GM21423 (cell line): Measurements from ENCODE around the gene CAVIN1.
"Not testable (repeated sequence)": the region's sequence is repeated elsewhere in the genome, so short reads cannot be mapped to it uniquely, and the experiment has no call there.

Experiments used
- ATAC-seq: cut with Tn5 transposase; IDR thresholded peaks from one replicate; pipeline ENCODE4 v1.9.1; 2021; ENCODE audit warnings: mild to moderate bottlenecking, moderate library complexity; ENCODE audit not compliant: unreplicated experiment

The CAVIN1 gene

DNA sequence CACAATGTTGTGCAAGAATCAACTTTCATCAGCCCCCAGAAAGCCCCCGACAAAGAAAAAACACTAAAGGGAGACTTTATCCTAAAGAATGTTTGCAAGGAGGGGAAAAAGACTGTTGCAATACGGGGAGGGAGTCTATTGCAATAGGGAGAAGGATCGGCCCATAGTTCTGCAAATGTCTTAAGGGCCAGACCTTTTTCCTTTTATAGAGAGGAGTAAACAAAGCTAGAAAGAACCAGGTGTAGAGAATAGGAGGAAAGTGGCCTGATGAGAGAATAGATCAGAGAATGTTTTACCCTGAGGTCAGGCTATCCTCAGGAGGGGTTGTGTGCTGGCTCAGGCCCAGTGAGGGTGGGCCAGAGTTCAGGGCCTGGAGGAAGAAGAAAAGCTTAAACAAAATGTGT is 8.7 kb upstream of the CAVIN1 start:
- ATAC-seq = no peak

DNA sequence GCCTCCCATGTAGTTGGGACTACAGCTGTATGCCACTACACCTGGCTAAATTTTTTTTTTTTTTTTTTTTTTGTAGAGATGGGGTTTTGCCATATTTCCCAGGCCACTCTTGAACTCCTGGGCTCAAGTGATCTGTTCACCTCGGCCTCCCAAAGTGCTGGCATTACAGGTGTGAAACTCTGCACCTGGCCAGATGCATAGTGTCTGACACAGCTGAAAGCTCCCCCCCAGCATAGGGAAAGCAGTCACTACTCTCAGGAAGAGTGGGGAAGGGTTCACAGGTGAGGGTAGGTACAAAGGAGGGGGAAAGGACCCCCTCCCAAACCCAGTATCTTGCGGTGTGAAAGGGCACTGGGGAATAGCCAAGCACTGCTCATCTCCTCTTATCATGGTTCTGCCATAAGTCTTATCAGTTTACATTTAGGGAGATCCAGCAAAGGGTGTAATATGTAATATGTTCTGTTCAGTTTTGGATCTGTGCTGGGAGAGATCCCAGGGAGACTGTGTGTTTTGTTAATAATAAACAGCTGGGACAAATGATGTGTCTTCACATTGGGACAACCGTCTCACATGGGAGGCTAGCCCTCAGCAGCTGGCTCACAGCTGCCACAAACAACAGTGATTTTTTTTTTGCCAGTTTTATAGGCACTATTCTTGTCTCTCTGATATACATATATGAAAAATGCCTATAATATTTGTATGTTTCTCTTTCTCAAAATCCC is 6.8 kb upstream of the CAVIN1 start:
- ATAC-seq = no peak

DNA sequence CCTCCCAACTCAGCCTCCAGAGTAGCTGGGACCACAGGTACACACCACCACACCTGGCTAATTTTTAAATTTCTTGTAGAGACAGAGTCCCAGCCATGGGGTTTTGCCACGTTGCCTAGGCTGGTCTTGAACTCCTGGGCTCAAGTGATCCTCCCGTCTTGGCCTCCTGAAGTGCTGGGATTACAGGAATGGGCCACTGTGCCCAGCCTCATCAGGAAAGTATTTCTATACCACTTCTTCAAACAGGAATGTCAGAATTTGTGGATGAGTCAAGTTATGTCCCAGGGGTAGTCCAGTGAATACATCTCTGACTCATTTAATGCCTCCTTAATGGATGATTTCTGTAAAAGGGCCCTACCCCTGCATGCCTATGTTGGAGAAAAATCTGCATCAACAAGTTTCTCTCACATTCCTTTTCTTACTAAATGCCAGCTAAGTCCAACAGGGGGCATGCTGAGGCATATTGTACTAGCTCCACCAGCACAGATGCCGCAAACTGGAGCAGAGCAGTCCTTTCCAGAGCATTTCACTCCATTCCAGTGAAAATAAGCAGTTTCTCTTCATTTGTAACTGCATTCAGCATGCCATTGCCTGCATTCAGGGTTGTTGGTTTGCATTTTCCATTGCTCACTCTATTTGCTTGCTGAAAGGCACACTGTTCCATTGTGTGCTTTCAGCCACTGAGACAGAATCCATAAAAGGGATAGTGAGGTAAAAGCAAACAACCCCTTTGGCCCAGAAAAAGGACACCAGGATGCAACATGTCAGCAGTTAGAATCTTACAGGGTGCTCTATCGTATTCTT is 5.3 kb upstream of the CAVIN1 start:
- ATAC-seq = no peak

- ATAC-seq = no peak
Observed at GRCh38 chr17:42424991-42425610, 2.0 kb upstream of the CAVIN1 start.

GRCh38 chr17:42423766-42424165 is 710 bp upstream of the CAVIN1 start:
- ATAC-seq = no peak

DNA sequence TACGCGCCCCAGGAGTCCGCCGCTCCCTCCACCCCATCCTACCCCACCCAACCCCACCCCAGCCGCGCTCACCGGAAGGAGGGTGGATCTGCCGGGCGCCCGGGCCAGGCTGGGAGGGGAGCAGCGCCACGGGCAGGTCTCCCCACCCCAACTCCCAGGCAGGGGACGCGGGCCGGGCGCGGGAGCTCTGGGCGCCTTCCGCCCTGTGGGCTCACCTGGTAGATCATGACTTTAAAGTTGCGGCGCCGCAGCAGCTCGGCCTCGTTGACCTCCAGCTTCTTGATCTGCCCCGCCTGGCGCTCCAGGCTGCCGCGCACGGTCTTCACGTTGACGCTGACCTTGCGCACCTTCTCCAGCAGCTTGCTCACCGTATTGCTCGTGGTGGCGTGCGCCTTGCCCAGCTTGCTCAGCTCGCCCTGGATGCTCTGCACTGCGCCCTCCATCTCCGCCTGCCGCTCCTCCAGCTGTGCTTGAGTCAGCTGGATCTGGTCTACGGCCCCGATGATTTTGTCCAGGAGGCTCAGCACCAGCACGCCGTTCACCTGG is 571 bp downstream of the CAVIN1 start:
- ATAC-seq = no peak

DNA sequence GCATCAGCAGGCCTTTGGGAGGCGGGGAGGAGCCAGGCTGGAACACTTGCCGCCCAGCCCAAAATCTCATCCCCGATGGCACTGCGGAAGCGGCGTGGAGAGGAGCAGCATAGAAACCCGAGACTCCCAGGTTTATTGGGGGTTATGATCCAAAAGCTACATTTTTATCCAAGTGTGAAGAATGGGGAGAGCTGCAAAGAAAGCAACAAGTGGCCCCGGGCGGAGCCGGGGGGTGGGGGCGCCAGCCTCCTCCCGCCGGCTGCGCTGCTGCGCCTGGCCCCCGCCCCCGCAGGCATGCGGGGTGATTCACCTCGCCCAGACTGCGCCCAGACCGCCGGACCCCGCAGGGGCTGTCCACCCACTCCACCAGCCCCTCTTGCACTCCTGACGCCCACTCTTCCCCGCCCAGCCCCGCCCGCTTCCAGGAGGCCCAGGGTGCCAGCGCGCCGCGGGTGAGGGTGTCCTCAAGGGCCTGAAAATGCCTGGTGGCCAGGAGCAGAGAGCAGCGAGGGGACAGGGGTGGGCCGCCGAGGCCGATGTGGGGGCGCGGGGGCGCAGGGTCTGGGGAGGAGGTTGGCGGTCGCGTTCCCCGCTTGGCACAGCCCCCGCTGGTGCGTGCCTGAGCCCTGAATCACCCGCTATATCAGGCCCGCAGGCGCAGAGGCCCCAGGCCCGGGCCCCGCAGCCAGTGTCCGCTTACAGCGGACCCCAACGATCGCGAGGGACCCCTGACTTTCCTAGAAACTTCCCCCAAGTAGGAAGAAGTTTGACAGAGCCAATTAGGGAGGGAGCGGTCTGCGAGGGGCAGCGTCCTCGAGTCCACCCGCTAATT is 1.3 kb downstream of the CAVIN1 start:
- ATAC-seq = no peak

GRCh38 chr17:42421136-42421506 is 1.9 kb downstream of the CAVIN1 start:
- no peak for ATAC-seq

- ATAC-seq = not testable (repeated sequence)
Observed at GRCh38 chr17:42417981-42418380, 5.1 kb downstream of the CAVIN1 start.

DNA sequence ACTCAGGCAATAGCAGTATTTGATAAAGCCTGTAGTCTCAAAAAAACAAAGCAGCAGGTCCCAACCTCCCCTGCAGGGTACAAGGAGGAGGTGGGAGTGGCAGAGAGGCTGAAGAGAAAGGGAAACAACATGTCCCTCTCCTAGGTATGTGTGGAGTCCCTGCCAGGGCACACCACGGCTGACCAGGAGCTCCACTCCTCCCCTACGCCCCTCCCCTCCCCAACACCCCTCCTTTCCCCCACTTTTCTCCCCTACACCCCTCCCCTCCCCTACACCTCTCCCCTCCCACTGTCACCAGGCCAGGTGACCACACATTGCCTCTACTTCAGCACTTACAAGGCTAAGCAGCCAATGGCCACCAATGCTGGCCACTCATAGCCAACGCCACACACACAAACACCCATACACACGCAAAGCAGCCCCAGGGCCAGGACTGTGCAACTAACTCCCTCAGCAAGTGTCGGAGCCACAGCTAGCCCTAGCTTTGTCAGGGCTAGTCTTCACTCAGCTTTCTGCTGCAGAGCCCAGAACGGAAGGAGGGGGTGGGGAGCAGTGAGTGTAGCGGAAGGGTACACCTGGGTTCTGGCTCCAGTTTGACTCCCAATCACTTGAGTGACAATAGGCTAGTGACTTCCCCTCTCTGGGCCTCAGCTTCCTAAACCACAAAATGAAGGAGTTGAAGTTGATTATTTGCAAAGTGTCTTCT is 8.2 kb downstream of the CAVIN1 start:
- ATAC-seq = no peak

DNA sequence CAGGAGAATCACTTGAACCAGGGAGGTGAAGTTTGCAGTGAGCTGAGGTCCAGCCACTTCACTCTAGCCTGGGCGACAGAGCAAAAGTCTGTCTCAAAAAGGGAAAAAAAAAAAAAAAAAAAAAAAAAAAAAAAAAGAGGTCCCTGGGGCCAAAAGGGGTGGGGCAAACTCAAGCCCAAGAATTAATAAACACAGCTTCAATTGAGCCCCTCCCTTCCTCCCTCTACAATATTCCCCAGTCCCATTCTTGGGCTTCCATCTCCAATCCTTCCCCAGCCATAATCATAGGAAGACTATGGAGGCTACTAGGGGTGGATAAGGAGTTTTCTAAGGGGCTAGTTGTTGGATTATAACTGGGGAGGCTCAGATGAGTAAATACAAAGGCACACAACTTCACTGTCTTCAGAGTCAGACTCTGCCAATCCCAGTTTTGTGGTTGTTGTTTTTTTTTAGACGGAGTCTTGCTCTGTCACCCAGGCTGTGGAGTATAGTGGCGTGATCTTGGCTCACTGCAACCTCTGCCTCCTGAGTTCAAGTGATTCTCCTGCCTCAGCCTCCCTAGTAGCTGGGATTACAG is 9.5 kb downstream of the CAVIN1 start:
- ATAC-seq = no peak

GRCh38 chr17:42411905-42412679 is 11.0 kb downstream of the CAVIN1 start:
- no peak for ATAC-seq

DNA sequence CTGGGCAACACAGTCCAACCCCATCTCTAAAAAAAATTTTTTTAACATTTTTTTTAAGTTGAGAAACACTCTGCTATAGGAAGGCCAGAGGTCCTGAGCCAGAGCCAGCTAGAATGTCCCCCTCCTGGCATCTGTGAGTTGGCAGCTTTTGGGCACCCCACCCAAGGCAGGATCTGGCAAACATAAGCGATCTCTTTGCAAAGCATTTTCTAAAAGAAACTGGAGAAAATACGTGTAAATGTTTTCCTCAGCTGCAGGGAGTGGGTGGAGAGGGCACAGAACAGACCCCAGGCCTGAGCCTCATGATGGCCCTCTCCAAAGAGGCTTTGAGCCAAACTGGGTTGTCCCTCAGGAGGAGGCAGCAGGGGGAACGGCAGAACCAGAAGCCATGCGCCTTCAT is 11.7 kb downstream of the CAVIN1 start:
- ATAC-seq = no peak

DNA sequence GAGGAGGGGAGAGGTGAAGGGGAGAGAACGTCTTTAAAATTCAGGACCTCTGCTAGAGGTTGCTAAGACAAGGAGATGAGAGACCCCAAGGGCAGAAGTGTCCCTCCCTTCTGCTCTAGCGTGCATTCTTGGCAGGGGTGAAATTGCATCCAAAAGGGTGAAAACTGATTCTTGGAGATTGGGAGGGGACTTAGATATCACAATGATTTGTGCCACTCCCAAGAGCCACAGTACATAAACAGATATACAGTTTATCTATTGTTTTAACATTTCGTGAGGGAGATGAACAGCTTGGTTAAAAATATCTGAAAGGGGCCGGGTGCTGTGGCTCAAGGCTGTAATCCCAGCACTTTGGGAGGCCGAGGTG is 12.8 kb downstream of the CAVIN1 start:
- no peak for ATAC-seq

DNA sequence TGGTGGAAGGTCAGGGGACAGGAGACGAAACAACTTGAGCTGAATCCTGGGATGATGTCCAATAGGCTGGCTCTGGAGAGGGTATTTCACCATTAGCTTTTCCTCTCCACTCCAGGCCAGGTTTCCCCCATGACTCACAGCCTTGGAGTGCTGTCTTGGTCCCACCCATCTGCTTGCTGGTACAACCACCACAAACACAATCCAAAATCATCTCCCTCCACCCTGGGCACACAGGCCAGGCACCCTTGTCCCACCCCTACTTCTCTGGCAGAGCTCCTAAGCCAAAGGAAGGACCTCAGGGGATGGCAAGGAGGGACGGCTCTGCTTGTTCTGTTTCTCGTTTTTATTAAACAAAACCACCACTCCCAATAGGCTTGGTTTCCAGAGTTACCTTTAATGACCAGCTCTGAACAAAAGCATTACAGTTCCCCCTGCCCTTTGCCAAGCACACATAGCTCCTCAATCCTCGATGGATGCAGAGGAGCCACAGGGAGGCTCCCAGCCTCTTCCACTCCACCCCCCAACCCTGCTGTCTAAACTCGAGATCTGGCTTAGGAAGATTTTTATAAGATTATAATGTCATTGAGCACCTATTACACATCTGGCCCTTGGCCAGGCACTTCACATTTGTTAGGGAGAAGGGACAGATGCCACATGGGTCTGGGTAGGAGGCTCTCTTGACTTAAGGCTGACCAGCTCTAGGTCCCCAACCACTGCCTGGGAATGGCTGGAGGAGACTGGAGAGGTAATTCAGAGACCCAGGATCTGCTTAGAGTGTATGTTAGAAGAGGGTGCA is 13.3 kb downstream of the CAVIN1 start:
- no peak for ATAC-seq

DNA sequence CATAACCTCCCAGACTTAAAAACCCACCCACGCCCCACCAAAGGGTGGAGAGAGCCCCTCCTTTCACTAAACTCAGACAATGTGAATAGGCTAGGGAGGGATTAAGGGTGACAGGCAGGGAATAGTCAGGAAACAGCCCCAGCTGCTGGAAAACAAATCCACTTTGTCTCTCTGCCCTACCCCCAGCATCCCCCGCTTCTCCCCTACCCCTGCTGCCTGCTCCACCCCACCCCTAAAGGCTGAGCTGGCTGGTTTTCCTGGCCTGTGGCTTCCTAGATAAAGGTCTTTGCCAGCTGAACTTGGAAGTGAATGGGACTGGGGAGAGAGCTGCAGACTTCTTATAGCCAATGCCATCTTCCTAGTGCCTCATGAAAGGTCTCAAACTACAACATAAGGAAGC is 15.0 kb downstream of the CAVIN1 start:
- ATAC-seq = no peak

DNA sequence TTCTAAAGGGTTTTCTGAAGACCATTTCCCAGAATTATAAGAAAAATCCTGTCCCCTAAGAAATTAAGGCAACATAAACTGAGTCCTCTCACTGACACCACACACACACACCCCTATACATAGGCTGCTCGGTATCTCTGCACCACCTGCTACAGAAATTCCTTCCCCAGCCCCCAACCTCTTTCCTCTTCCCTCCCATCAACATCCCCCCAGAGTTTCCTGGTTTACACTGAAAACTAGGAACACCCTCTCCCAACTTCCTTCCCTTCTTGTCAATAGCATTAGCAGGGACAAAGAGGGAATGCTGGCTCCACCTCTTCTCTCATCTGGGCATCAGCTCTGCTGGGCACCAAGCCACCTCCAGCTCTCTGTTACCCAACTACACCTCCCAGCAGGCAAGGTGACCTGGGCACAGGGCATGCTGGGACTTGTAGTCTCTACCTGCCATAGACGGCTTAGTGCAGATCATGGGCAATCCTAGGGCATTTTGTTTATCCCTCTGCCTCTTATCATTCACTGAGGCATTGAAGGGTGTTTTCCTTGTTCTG is 15.7 kb downstream of the CAVIN1 start:
- no peak for ATAC-seq

DNA sequence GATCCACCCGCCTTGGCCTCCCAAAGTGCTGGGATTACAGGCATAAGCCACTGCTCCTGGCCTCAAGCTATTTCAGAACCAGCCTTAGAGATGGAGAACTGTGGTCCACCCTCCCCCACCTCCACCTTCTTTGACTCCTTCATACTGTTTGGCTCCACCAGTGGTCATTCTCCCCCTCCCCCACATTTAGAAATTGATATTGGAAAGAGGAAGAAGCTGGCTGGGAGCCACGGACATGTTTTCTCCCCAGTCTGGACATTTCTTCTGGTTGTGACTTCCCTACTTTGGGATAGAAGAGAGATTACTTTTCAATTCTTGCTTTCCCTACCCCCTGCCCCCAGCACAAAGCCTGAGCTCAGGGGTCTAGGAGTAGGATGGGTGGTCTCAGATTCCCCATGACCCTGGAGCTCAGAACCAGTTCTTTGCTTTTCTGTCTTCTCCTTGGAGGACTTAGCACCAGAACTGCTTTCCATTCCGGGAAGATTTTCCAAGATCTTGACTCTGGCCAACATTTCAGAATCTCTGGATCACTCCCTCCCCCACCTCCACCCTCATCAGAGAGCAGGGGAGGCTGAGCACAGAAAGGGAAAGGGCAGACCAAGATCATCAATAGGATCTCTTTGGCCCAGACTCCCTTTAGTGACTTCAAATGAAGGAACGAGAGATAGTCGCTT is 16.3 kb downstream of the CAVIN1 start:
- ATAC-seq = no peak
